ENCODE results near the gene MOSPD3.

DNA sequence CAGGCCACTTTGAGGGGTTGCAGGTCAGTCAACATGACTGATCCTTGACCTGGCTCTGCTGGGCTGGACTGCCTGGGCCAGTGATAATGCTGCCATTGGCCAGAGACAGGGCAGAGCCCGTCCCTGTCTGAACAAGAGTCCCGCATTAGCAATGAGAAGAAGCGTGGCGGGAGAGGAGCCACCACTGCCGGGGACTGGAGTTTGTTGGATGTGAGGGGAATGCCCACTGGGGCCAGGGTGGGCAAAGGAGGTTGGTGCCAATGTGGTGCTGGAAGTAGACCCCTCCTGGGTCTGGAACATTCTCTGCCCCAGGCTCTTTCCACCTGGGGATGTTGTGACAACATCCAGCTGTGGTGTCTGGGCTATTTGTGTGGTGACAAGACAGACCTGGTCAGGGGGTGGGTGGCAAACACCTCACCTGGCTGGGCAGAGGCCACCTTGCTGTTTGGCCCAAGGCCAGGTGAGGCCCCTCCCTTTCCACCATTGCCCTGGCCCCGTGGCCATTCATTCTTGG is 46.3 kb upstream of the MOSPD3 start:
- TF ChIP-seq, protein P1, sequence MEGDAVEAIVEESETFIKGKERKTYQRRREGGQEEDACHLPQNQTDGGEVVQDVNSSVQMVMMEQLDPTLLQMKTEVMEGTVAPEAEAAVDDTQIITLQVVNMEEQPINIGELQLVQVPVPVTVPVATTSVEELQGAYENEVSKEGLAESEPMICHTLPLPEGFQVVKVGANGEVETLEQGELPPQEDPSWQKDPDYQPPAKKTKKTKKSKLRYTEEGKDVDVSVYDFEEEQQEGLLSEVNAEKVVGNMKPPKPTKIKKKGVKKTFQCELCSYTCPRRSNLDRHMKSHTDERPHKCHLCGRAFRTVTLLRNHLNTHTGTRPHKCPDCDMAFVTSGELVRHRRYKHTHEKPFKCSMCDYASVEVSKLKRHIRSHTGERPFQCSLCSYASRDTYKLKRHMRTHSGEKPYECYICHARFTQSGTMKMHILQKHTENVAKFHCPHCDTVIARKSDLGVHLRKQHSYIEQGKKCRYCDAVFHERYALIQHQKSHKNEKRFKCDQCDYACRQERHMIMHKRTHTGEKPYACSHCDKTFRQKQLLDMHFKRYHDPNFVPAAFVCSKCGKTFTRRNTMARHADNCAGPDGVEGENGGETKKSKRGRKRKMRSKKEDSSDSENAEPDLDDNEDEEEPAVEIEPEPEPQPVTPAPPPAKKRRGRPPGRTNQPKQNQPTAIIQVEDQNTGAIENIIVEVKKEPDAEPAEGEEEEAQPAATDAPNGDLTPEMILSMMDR (conservative IDR thresholded peaks at IDR 0.05; ENCODE audit: low read depth, low read length) = no peak
- no peak for TF ChIP-seq EZH2 (IDR thresholded peaks at IDR 0.05; ENCODE audit: low read length, unreplicated experiment)
